SK-N-SH (cell line): Measurements from ENCODE around the gene VAV1. TPM values are rescaled to one million over a fixed set of nuclear protein-coding genes. Genes with fewer than 3 reads are reported as not detected.

ENCODE experiments used
- CTCF ChIA-PET: fragments of 300-600, 350-600 bp; formaldehyde crosslinking; extraction: SDS; loops from one replicate; lab custom pipeline; 2021; lab: Yijun Ruan, JAX
- POLR2A ChIA-PET: fragments of 350-600 bp; sonication (Branson Sonifier 250); formaldehyde crosslinking; extraction: SDS; loops from one replicate; lab custom pipeline; 2020; ENCODE audit warnings: antibody characterized with exemption, inconsistent platforms; lab: Yijun Ruan, JAX
- DNase-seq: peaks from one replicate; pipeline ENCODE4 v3.0.0; 2012
- H2AFZ ChIP-seq: fragments of 200-600 bp; sonication (generic); 2 replicates; pipeline ENCODE4 v1.8.1; 2016; ENCODE audit warnings: antibody characterized with exemption, mild to moderate bottlenecking, low read depth
- H3F3A ChIP-seq: fragments of 200-600 bp; sonication (generic); replicated peaks from 2 replicates; pipeline ENCODE3; 2016; ENCODE audit warnings: antibody characterized with exemption, mild to moderate bottlenecking; ENCODE audit not compliant: insufficient read depth
- H3K27ac ChIP-seq, 2 experiments: fragments of 200-500 bp in 1 of 2; fragments of 200-600 bp in 1 of 2; sonication (Bioruptor generic) in 1 of 2; sonication (generic), shearing (Covaris generic) in 1 of 2; 2 replicates each; pipeline versions ENCODE4 v1.5.1 to v1.6.1; 2014 to 2016; ENCODE audit warnings: low read depth in 2 of 2, inconsistent platforms in 1 of 2, low read length in 1 of 2, mild to moderate bottlenecking in 1 of 2, mixed read lengths in 1 of 2
- H3K27me3 ChIP-seq: fragments of 200-600 bp; sonication (generic), shearing (Covaris generic); 2 replicates; pipeline ENCODE4 v1.6.1; 2016; ENCODE audit warnings: mixed run types; ENCODE audit not compliant: insufficient read depth
- H3K36me3 ChIP-seq, 2 experiments: fragments of 200-500 bp in 1 of 2; fragments of 200-600 bp in 1 of 2; sonication (Bioruptor generic) in 1 of 2; sonication (generic) in 1 of 2; replicated peaks in 1 of 2; 2 replicates each; pipeline versions ENCODE3 to v1.5.1; 2014 to 2016; ENCODE audit warnings: low read length in 1 of 2, mild to moderate bottlenecking in 1 of 2; ENCODE audit not compliant: insufficient read depth in 2 of 2, control insufficient read depth in 1 of 2
- H3K4me1 ChIP-seq, 2 experiments: fragments of 200-500 bp in 1 of 2; fragments of 200-600 bp in 1 of 2; sonication (Bioruptor generic) in 1 of 2; sonication (generic), shearing (Covaris generic) in 1 of 2; 2 replicates each; pipeline versions ENCODE4 v1.5.1 to v1.6.1; 2014 to 2016; ENCODE audit warnings: low read depth in 1 of 2, low read length in 1 of 2, mixed run types in 1 of 2; ENCODE audit not compliant: insufficient read depth in 2 of 2, control insufficient read depth in 1 of 2
- H3K4me2 ChIP-seq: fragments of 200-600 bp; sonication (generic), shearing (Covaris generic); 2 replicates; pipeline ENCODE4 v1.6.1; 2017; ENCODE audit warnings: mixed run types
- H3K4me3 ChIP-seq, 2 experiments: fragments of 200-500 bp in 1 of 2; fragments of 200-600 bp in 1 of 2; sonication (Bioruptor generic) in 1 of 2; sonication (generic), shearing (Covaris generic) in 1 of 2; 2 replicates each; pipeline versions ENCODE4 v1.5.1 to v1.8.1; 2014 to 2016; ENCODE audit warnings: low read depth in 2 of 2, inconsistent platforms in 1 of 2, low read length in 1 of 2, mild to moderate bottlenecking in 1 of 2, mixed read lengths in 1 of 2, moderate library complexity in 1 of 2
- H3K79me2 ChIP-seq: fragments of 200-600 bp; sonication (generic); 2 replicates; pipeline ENCODE4 v1.8.1; 2017; ENCODE audit warnings: mild to moderate bottlenecking; ENCODE audit not compliant: insufficient read depth
- H3K9ac ChIP-seq: fragments of 200-600 bp; sonication (generic); 2 replicates; pipeline ENCODE4 v1.6.1; 2017; ENCODE audit warnings: mixed run types
- H3K9me2 ChIP-seq: fragments of 200-600 bp; sonication (generic); 2 replicates; pipeline ENCODE4 v1.6.1; 2017; ENCODE audit warnings: mixed run types
- H3K9me3 ChIP-seq: fragments of 200-600 bp; sonication (generic); 2 replicates; pipeline ENCODE4 v1.6.1; 2017; ENCODE audit warnings: mixed run types, mild to moderate bottlenecking, moderate library complexity
- H4K20me1 ChIP-seq: fragments of 200-600 bp; sonication (generic); 2 replicates; pipeline ENCODE4 v1.6.1; 2017; ENCODE audit warnings: mild to moderate bottlenecking, mixed run types; ENCODE audit not compliant: insufficient read depth
- EP300 ChIP-seq, 2 experiments: IDR thresholded peaks; 2 replicates each; pipeline versions ENCODE4 v1.4.0 to v1.6.1; 2012; ENCODE audit warnings: borderline replicate concordance in 1 of 2, low read depth in 1 of 2, low read length in 1 of 2
- FOSL2 ChIP-seq: IDR thresholded peaks from 2 replicates; pipeline ENCODE4 v1.4.0; 2012; ENCODE audit warnings: low read depth, mild to moderate bottlenecking, moderate library complexity, borderline replicate concordance
- FOXJ3 ChIP-seq: sonication (generic); formaldehyde crosslinking; IDR thresholded peaks from 2 replicates; pipeline ENCODE4 v1.5.1; 2020; ENCODE audit warnings: mild to moderate bottlenecking, missing genetic modification reagents
- FOXM1 ChIP-seq: IDR thresholded peaks from 2 replicates; pipeline ENCODE4 v1.4.0; 2012; ENCODE audit warnings: low read depth, mild to moderate bottlenecking
- GABPA ChIP-seq: IDR thresholded peaks from 2 replicates; pipeline ENCODE4 v1.4.0; 2012; ENCODE audit warnings: low read depth, mild to moderate bottlenecking
- GATA2 ChIP-seq: sonication (generic); formaldehyde crosslinking; IDR thresholded peaks from 2 replicates; pipeline ENCODE4 v1.5.0; 2020; ENCODE audit warnings: mild to moderate bottlenecking, missing genetic modification reagents
- MAX ChIP-seq: IDR thresholded peaks from 2 replicates; pipeline ENCODE4 v1.4.0; 2012; ENCODE audit warnings: low read depth
- POLR2AphosphoS5 ChIP-seq: IDR thresholded peaks from 2 replicates; pipeline ENCODE4 v1.6.1; 2012; ENCODE audit warnings: low read depth, low read length
- USF2 ChIP-seq: fragments of 150-350 bp; IDR thresholded peaks from 2 replicates; pipeline ENCODE4 v1.6.1; 2017; ENCODE audit warnings: antibody characterized with exemption, low read length, low read depth, borderline replicate concordance
- ZBTB33 ChIP-seq: IDR thresholded peaks from 2 replicates; pipeline ENCODE4 v1.4.0; 2012; ENCODE audit warnings: low read depth, borderline replicate concordance
- WGBS: methylation state at CpG from one replicate; pipeline ENCODE4 v1.1.6; 2017; ENCODE audit warnings: low lambda C conversion rate; 5-methylcytosine and 5-hydroxymethylcytosine counted together
- polyA plus RNA-seq, 3 experiments: library from polyadenylated mRNA; depleted of rRNA; stranded (reverse); fragments of >200 nt; gene quantifications; 2 replicates each; pipeline ENCODE4 v1.2.3, GENCODE V29; 2012
- TF ChIP-seq, protein P1 (sequence below): IDR thresholded peaks from 2 replicates; pipeline ENCODE4 v1.4.0; 2012; ENCODE audit warnings: low read depth, borderline replicate concordance
- TF ChIP-seq, protein P2 (sequence below): IDR thresholded peaks from 2 replicates; pipeline ENCODE4; 2012

Gene VAV1
- polyA plus RNA-seq, 1 of the 3 experiments (the other 2 are of a cell fraction), result 0.02 TPM

DNA sequence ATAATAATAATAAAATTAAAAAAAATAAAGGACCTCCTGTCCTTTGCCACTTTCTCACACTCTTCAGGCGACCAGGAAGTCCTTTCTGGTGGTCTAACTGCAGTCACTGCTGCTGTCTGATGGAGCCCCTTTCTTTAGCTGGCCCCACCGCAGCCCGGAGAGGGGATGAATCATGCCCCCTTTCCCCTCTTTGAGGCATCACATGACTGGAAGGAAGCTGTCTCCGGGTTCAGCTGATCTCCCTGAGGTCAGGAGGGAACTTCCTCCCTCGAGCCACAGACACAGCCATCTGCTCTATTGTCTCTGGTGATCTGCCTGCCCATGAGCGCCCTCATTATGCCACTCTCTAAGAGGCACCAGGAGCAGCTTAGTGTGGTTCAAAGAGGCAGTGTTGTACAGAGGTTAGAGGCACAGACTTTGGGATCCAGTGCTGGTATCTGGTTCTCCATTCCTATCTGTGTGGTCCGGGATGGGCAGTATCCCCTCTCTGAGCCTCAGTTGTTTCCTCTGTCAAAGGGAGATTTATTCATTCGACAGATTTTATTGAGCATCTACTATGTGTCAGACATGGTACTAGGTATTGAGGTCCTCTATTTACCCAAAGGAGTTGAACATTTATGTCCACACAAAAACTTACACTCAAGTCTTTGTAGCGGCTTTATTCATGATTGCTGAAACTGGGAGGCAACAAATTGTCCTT is 30.0 kb downstream of the VAV1 start:
- H2AFZ ChIP-seq, result no peak overlapping the region
- H3K36me3 ChIP-seq, result no peaks in the 10 kb centered on the region
- no peak overlapping the region for H3K4me2 ChIP-seq
- H3K4me1 ChIP-seq, result peaks cover 0 to 2% of the 10 kb centered on the region in 2 experiments; a peak in 1 of 4 replicates
- H3K9me2 ChIP-seq, result no peaks in the 10 kb centered on the region
- H3F3A ChIP-seq, result no peaks in the 10 kb centered on the region
- DNase-seq, result no peak
- CTCF ChIA-PET, result no interaction called here
- TF ChIP-seq, protein P1, sequence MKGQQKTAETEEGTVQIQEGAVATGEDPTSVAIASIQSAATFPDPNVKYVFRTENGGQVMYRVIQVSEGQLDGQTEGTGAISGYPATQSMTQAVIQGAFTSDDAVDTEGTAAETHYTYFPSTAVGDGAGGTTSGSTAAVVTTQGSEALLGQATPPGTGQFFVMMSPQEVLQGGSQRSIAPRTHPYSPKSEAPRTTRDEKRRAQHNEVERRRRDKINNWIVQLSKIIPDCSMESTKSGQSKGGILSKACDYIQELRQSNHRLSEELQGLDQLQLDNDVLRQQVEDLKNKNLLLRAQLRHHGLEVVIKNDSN, result 0 out of 2 replicates have a peak, but pooled peaks have one; percentile 26
- TF ChIP-seq, protein P2, sequence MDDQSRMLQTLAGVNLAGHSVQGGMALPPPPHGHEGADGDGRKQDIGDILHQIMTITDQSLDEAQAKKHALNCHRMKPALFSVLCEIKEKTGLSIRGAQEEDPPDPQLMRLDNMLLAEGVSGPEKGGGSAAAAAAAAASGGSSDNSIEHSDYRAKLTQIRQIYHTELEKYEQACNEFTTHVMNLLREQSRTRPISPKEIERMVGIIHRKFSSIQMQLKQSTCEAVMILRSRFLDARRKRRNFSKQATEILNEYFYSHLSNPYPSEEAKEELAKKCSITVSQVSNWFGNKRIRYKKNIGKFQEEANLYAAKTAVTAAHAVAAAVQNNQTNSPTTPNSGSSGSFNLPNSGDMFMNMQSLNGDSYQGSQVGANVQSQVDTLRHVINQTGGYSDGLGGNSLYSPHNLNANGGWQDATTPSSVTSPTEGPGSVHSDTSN, result no peak
- TF ChIP-seq, all 33 proteins: peak for 1
- H3K4me3 ChIP-seq, result no peak overlapping the region
- H3K9me3 ChIP-seq, result no peaks in the 10 kb centered on the region
- 28% methylated on average over 7 of the region's 9 CpGs for WGBS
- peaks cover 37% of the 10 kb centered on the region; the same call in 1 of the 2 replicates for H3K27me3 ChIP-seq
- H3K27ac ChIP-seq, result no peak overlapping the region
- no peaks in the 10 kb centered on the region for H3K79me2 ChIP-seq
- POLR2A ChIA-PET, result no interaction called here
- no peak overlapping the region for H3K9ac ChIP-seq
- H4K20me1 ChIP-seq, result no peaks in the 10 kb centered on the region

GRCh38 chr19:6803036-6803404 is 30.5 kb downstream of the VAV1 start:
- no peak for TF ChIP-seq ZBTB33
- no peak for TF ChIP-seq GATA2 (CRISPR knock-in tag)
- TF ChIP-seq FOSL2, result no peak
- TF ChIP-seq GABPA, result no peak
- TF ChIP-seq, protein P2, result no peak
- no peak for TF ChIP-seq FOXM1
- no peak for TF ChIP-seq USF2
- TF ChIP-seq EP300 (IDR thresholded peaks at IDR 0.05; ENCODE audit: borderline replicate concordance in 1 of 2, low read depth in 1 of 2, low read length in 1 of 2), result no peak
- no peak for TF ChIP-seq FOXJ3
- TF ChIP-seq MAX, result no peak
- TF ChIP-seq POLR2AphosphoS5, result no peak
- POLR2A ChIA-PET, result no interaction called here
- WGBS, result 40% methylated on average over 8 of the region's 8 CpGs
- no peaks in the 10 kb centered on the region for H3F3A ChIP-seq
- no peak overlapping the region for H3K4me3 ChIP-seq
- peaks cover 37% of the 10 kb centered on the region; the same call in 1 of the 2 replicates for H3K27me3 ChIP-seq
- no peak overlapping the region for H3K9ac ChIP-seq
- H3K4me1 ChIP-seq, result peaks cover 0 to 2% of the 10 kb centered on the region in 2 experiments; a peak in 1 of 4 replicates
- no peaks in the 10 kb centered on the region for H3K79me2 ChIP-seq
- no peak overlapping the region for H3K4me2 ChIP-seq
- DNase-seq, result no peak
- no peak overlapping the region for H3K27ac ChIP-seq
- no peaks in the 10 kb centered on the region for H3K9me2 ChIP-seq
- H3K9me3 ChIP-seq, result no peaks in the 10 kb centered on the region
- H3K36me3 ChIP-seq, result no peaks in the 10 kb centered on the region
- H2AFZ ChIP-seq, result no peak overlapping the region
- no peaks in the 10 kb centered on the region for H4K20me1 ChIP-seq
- CTCF ChIA-PET, result interaction anchor here (0.6 kb wide), 1 partner anchor 159 kb away, joined by 4 read pairs; no protein-coding TSS in a partner anchor
